Measurements from ENCODE around the gene IL5. TPM values are rescaled to one million over a fixed set of nuclear protein-coding genes. Genes with fewer than 3 reads are reported as not detected.

Gene IL5
- total and polyA plus RNA-seq, 9 donors, result 0.45 TPM; not detected in 8

DNA sequence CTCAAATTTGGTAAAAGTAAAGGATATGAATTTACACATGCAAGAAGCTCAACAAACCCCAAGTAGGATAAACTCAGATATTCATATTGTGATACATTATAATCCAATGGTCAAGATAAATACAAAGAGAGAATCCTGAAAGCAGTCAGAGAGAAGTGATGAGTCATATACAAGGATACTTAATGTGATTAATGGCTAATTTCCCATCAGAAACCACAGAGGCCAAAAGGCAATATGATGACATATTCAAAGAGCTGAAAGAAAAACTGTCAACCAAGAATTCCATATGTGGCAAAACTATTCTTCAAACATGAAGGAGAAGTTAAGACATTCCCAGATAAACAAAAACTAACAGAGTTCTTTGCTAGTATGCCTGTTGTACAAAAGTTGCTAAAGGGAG, 33.2 kb downstream of the IL5 start:
- H3K27ac ChIP-seq (ENCODE audit: low read length), result no peak overlapping the region
- H3K4me3 ChIP-seq (ENCODE audit: low read length), result no peak overlapping the region
- no peak for DNase-seq
- H3K9me3 ChIP-seq (replicated peaks; ENCODE audit: control insufficient read depth, low read depth, low read length), result peaks cover 2% of the 10 kb centered on the region
- H3K4me1 ChIP-seq (ENCODE audit: control insufficient read depth, insufficient read depth, low read length), result peaks cover 3% of the 10 kb centered on the region
- H3K36me3 ChIP-seq (ENCODE audit: control insufficient read depth, insufficient read depth, low read length), result no peaks in the 10 kb centered on the region
- no peaks in the 10 kb centered on the region for H3K27me3 ChIP-seq (ENCODE audit: control insufficient read depth, insufficient read depth, low read length)

DNA sequence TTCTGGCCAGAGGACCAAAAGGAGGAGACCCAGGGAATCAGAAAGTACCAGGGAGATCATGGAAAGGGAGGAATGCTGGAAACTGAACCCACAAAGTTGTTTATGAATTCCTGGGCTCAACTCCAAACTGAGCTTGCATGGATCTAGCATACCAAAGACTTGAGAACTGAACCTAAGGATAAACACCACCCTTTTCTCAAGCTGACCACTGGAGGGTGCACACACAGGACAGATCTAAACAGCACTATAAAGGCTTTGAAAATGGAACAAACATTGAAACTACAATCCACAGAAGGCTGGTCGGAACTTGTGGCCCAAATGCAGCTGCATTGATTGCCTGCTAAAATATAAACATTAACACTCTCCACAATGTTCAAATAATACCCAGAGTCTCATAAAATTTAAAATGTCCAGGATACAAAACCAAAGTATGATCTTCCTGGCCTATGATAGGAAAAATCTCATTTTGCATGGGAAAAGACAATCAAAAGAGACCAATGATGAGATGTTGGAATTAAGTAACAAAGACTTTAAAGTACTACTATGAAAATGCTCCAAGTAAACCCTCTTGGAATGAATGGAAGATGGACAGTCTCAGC, 37.1 kb downstream of the IL5 start:
- H3K27me3 ChIP-seq (ENCODE audit: control insufficient read depth, insufficient read depth, low read length), result no peaks in the 10 kb centered on the region
- H3K36me3 ChIP-seq (ENCODE audit: control insufficient read depth, insufficient read depth, low read length), result no peaks in the 10 kb centered on the region
- WGBS (ENCODE audit: insufficient coverage), result no CpG with 5 or more reads among the region's 1 CpG
- H3K4me3 ChIP-seq (ENCODE audit: low read length), result no peak overlapping the region
- no peaks in the 10 kb centered on the region for H3K9me3 ChIP-seq (replicated peaks; ENCODE audit: control insufficient read depth, low read depth, low read length)
- H3K4me1 ChIP-seq (ENCODE audit: control insufficient read depth, insufficient read depth, low read length), result peaks cover 11% of the 10 kb centered on the region
- H3K27ac ChIP-seq (ENCODE audit: low read length), result no peak overlapping the region
- peak; percentile 57 for DNase-seq

DNA sequence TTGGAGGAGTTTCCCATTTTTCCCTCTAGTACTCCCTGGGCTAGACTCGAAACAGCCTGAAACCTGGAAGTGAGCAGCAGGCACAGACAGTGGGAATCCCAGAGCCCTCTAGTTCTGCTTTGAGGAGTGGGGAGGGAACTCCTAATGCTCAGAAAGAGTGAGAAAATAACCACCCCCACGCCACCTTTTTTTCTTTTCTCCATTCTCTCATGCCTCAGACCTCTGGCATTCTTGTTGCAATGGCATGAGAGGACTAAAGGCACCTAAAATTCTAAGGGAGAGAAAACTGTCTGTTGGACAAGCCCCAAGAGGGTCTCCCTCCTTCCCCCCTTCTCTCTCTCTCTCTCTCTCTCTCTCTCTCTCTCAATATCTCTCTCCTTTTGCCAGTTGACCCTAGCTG, 37.7 kb downstream of the IL5 start:
- DNase-seq, result no peak
- Histone ChIP-seq H3K27me3 (ENCODE audit: control insufficient read depth, insufficient read depth, low read length) (no peaks in the 10 kb centered on the region), H3K27ac (ENCODE audit: low read length) (no peak overlapping the region), H3K4me3 (ENCODE audit: low read length) (no peak overlapping the region), H3K36me3 (ENCODE audit: control insufficient read depth, insufficient read depth, low read length) (no peaks in the 10 kb centered on the region), H3K4me1 (ENCODE audit: control insufficient read depth, insufficient read depth, low read length) (peaks cover 14% of the 10 kb centered on the region), H3K9me3 (replicated peaks; ENCODE audit: control insufficient read depth, low read depth, low read length) (no peaks in the 10 kb centered on the region)
- no CpG with 5 or more reads among the region's 2 CpGs for WGBS (ENCODE audit: insufficient coverage)

DNA sequence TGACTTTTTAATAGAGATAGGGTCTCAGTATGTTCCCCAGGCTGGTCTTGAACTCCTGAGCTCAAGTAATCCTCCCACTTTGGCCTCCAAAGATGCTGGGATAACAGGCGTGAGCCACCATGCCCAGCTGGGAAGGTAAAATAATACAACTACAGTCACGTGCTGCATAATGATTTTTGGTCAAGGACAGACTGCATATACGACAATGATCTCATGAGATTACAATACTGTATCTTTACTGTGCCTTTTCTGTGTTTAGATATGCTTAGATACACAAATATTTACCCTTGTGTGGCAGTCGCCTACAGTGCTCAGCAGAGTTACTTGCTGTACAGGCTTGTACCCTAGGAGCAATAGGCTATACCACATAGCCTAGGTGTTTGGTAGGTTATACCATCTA, 38.6 kb downstream of the IL5 start:
- Histone ChIP-seq H3K9me3 (replicated peaks; ENCODE audit: control insufficient read depth, low read depth, low read length) (no peaks in the 10 kb centered on the region), H3K4me1 (ENCODE audit: control insufficient read depth, insufficient read depth, low read length) (peaks cover 14% of the 10 kb centered on the region), H3K27me3 (ENCODE audit: control insufficient read depth, insufficient read depth, low read length) (no peaks in the 10 kb centered on the region), H3K27ac (ENCODE audit: low read length) (no peak overlapping the region), H3K36me3 (ENCODE audit: control insufficient read depth, insufficient read depth, low read length) (no peaks in the 10 kb centered on the region), H3K4me3 (ENCODE audit: low read length) (no peak overlapping the region)
- DNase-seq, result no peak
- no CpG with 5 or more reads among the region's 4 CpGs for WGBS (ENCODE audit: insufficient coverage)

DNA sequence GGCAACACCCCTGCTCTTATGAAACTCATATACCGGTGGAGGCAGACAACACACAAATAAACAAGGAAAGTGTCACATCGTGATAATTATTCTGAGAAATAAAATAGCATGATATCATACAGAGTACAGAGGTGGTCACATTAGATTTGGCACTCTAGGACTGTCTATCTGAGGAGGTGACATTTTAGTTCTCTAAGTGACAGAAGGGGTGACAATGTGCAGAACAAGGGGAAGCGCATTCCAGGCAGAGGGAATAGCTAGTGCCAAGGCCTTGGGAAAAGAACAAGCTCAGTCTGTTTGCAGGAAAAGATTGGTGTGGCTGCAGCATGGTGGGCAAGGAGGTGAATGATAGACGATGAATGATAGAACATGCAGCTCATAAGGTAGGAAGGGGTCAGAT, 40.1 kb downstream of the IL5 start:
- Histone ChIP-seq H3K27me3 (ENCODE audit: control insufficient read depth, insufficient read depth, low read length) (no peaks in the 10 kb centered on the region), H3K4me1 (ENCODE audit: control insufficient read depth, insufficient read depth, low read length) (peaks cover 16% of the 10 kb centered on the region), H3K9me3 (replicated peaks; ENCODE audit: control insufficient read depth, low read depth, low read length) (no peaks in the 10 kb centered on the region), H3K4me3 (ENCODE audit: low read length) (no peak overlapping the region), H3K36me3 (ENCODE audit: control insufficient read depth, insufficient read depth, low read length) (no peaks in the 10 kb centered on the region), H3K27ac (ENCODE audit: low read length) (no peak overlapping the region)
- 86% methylated on average over 2 of the region's 4 CpGs for WGBS (ENCODE audit: insufficient coverage)
- no peak for DNase-seq

DNA sequence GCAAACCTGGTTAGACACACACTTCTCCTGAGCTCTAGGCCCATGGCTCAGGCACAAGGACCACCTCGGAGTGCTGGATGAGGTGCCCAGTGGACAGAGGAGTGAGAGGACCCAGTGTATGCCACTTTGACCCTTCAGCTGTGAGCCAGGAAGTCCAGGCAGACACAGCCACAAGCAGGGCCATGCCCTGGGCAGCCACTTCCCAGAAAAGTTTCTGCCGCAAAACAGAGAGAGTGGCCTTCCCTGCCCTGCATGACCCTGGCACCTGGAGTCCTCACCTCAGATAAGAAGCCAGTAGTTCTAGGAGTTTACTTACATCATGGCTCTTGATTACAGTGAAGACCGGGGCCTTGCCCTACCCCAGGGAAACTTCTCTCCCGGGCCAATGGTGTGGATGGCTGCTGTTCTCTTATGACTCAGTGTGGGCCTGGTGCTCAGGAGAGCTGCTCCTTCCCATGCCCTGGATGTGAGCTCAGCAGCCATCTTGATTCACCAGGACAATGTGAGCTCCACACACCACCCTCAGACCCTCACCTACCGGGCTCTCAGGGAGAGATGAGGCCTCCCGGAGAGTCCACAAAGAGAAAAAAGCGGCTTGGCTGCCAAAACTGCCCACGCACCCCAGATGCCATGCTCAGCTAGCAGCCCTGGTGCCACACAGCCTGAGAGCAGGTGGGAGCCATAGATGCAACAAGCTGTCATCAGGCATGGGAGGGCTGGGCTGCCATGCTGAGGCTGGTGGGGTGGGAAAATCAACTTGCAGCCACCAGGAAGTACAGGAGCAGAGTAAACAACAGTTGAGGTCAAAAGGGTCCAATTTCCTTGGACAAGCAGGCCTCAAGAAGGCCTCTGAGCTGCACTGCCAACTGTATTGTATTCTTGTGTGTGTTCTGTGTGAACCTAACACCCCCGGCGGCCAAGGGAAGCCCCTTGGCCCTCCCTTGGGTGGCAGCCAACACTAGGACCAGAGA, 41.1 kb downstream of the IL5 start:
- no peaks in the 10 kb centered on the region for H3K36me3 ChIP-seq (ENCODE audit: control insufficient read depth, insufficient read depth, low read length)
- DNase-seq, result no peak
- no peak overlapping the region for H3K27ac ChIP-seq (ENCODE audit: low read length)
- peaks cover 26% of the 10 kb centered on the region for H3K4me1 ChIP-seq (ENCODE audit: control insufficient read depth, insufficient read depth, low read length)
- H3K4me3 ChIP-seq (ENCODE audit: low read length), result no peak overlapping the region
- no peaks in the 10 kb centered on the region for H3K9me3 ChIP-seq (replicated peaks; ENCODE audit: control insufficient read depth, low read depth, low read length)
- H3K27me3 ChIP-seq (ENCODE audit: control insufficient read depth, insufficient read depth, low read length), result no peaks in the 10 kb centered on the region
- WGBS (ENCODE audit: insufficient coverage), result 86% methylated on average over 7 of the region's 10 CpGs

DNA sequence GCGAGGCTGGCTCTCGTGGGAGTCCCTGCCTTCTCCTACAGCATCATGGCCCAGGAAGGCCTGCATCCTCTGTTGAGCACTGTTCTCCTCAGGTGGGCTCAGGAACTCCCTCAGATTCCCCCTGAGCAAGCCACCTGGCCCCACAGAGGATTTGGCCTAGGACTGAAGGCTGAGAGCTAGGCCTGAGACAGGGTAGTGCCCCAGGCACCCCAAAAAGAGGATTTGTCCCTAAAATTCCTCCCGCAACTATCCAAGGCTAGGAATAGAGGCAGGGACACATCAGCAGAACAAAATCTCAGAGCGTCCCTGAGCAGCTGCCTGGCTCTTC, 41.7 kb downstream of the IL5 start:
- no peaks in the 10 kb centered on the region for H3K36me3 ChIP-seq (ENCODE audit: control insufficient read depth, insufficient read depth, low read length)
- H3K4me1 ChIP-seq (ENCODE audit: control insufficient read depth, insufficient read depth, low read length), result peaks cover 30% of the 10 kb centered on the region
- no peaks in the 10 kb centered on the region for H3K9me3 ChIP-seq (replicated peaks; ENCODE audit: control insufficient read depth, low read depth, low read length)
- H3K4me3 ChIP-seq (ENCODE audit: low read length), result no peak overlapping the region
- 92% methylated on average over 2 of the region's 4 CpGs for WGBS (ENCODE audit: insufficient coverage)
- DNase-seq, result no peak
- H3K27ac ChIP-seq (ENCODE audit: low read length), result no peak overlapping the region
- H3K27me3 ChIP-seq (ENCODE audit: control insufficient read depth, insufficient read depth, low read length), result no peaks in the 10 kb centered on the region

DNA sequence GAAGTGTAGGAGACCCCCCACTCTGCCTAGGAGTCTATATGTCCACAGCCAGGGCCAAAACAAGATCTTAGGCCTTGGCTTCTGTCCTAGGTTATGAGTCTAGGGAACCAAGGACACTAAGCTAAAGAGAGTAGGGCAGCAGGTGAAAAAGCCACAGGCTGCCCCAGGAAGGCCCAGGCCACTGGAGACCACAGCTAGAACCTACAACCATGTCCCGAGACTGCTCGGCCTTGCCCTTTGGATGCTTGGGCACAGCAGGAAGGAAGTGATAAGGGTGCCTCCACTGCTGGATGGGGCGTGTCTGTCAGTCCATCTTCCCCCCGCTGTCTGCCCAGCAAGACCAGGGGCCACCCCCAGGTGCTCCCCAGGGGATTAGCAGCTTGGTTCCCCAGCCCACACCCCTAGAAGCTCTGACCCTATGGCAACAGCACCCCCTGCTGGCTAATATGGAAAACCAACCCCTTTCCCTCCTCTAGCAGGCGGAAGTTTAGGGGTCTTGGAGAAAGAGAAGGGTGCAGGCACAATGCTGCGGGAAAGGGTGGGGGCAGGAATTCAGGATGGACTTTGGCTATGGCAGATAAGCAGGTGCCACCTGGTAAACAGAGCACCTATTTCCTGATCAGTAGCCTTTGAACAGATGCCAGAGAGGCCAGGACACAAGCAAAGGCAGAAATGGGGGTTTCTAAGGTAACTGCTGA, 42.2 kb downstream of the IL5 start:
- 49% methylated on average over 3 of the region's 6 CpGs for WGBS (ENCODE audit: insufficient coverage)
- no peak overlapping the region for H3K27ac ChIP-seq (ENCODE audit: low read length)
- DNase-seq, result peak; percentile 69

DNA sequence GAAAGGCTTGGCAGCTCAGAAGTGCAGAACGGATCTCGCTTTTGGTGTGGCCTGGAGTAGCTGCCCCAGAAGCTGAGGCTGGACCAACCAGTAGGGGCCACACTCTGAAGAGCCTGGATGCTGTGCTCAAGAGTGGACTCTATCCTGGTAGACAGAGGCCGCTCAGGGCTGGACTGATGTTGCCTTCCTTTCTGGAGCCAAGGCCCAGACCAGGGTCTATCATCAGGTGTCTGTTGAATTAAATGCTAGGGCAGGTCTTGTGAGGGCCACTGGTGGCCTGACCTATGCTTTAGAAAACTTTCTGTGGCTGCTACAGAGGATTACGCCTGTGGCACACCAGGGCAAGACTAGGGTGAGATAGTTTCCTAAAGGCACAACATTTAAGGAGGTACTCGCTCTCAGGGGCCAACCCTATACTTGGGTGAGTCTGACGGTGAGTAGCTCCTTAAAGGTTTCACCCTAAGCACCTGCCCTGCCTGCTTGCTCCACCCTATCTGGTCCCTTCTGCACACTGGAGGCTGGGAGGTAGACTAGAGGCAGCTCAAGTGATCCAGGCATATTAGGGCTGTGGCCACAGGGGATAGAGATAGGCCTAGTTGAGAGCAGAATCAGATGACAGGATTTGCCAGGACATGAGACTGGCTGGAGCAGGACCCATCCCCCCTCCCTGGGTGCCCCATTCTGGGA, 42.9 kb downstream of the IL5 start:
- Histone ChIP-seq H3K36me3 (ENCODE audit: control insufficient read depth, insufficient read depth, low read length) (no peaks in the 10 kb centered on the region), H3K4me3 (ENCODE audit: low read length) (no peak overlapping the region), H3K4me1 (ENCODE audit: control insufficient read depth, insufficient read depth, low read length) (peaks cover 36% of the 10 kb centered on the region), H3K27ac (ENCODE audit: low read length) (no peak overlapping the region), H3K27me3 (ENCODE audit: control insufficient read depth, insufficient read depth, low read length) (no peaks in the 10 kb centered on the region), H3K9me3 (replicated peaks; ENCODE audit: control insufficient read depth, low read depth, low read length) (no peaks in the 10 kb centered on the region)
- 88% methylated on average over 4 of the region's 6 CpGs for whole genome bisulfite sequencing (ENCODE audit: insufficient coverage)
- DNase-seq, result no peak

More for the DNA sequence above, 42.2 kb downstream of the IL5 start:
- Histone ChIP-seq H3K27me3 (ENCODE audit: control insufficient read depth, insufficient read depth, low read length) (no peaks in the 10 kb centered on the region), H3K4me1 (ENCODE audit: control insufficient read depth, insufficient read depth, low read length) (peaks cover 34% of the 10 kb centered on the region), H3K9me3 (replicated peaks; ENCODE audit: control insufficient read depth, low read depth, low read length) (no peaks in the 10 kb centered on the region), H3K36me3 (ENCODE audit: control insufficient read depth, insufficient read depth, low read length) (no peaks in the 10 kb centered on the region), H3K4me3 (ENCODE audit: low read length) (no peak overlapping the region)
